H1 (cell line): Measurements from ENCODE around the gene CHI3L2.

Source experiments
- POLR2A ChIP-seq, 2 experiments: IDR thresholded peaks; 1 replicate in 1 of 2; 2 replicates in 1 of 2; pipeline ENCODE4 v1.6.1; 2011; ENCODE audit warnings: low read depth in 2 of 2, low read length in 2 of 2, mild to moderate bottlenecking in 2 of 2; ENCODE audit errors: control extremely low read depth in 1 of 2
- TF ChIP-seq, protein P1 (sequence below), 3 experiments: IDR thresholded peaks; 1 replicate in 2 of 3; 2 replicates in 1 of 3; pipeline versions ENCODE4 v1.5.1 to v1.6.1; 2011; ENCODE audit warnings: low read length in 3 of 3, mild to moderate bottlenecking in 3 of 3, inconsistent platforms in 2 of 3, low read depth in 1 of 3, moderate library complexity in 1 of 3; ENCODE audit not compliant: insufficient read depth in 1 of 3; ENCODE audit errors: control extremely low read depth in 1 of 3

DNA sequence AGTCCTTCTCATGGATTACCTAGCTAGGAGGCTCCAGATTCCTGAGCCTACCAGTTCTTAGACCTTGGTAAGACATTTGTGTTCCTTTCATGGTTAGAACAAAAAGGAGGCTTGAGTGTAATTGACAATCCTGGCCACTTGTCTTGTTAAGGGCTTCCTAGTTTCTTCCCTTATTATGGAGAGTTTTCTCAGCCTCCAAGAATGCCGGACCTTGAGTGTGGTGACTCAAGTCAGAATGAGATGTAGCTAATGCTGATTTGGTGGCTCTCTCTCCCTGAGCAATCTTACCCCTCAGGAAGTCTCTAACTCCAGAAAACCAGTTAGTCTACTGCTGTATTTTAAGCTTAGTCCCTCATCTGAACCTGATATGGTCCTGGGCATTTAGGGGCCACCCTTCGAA, 14.3 kb downstream of the CHI3L2 start:
- TF ChIP-seq POLR2A (IDR thresholded peaks at IDR 0.05; ENCODE audit: control extremely low read depth in 1 of 2, low read depth in 2 of 2, low read length in 2 of 2): no peak
- TF ChIP-seq, protein P1, sequence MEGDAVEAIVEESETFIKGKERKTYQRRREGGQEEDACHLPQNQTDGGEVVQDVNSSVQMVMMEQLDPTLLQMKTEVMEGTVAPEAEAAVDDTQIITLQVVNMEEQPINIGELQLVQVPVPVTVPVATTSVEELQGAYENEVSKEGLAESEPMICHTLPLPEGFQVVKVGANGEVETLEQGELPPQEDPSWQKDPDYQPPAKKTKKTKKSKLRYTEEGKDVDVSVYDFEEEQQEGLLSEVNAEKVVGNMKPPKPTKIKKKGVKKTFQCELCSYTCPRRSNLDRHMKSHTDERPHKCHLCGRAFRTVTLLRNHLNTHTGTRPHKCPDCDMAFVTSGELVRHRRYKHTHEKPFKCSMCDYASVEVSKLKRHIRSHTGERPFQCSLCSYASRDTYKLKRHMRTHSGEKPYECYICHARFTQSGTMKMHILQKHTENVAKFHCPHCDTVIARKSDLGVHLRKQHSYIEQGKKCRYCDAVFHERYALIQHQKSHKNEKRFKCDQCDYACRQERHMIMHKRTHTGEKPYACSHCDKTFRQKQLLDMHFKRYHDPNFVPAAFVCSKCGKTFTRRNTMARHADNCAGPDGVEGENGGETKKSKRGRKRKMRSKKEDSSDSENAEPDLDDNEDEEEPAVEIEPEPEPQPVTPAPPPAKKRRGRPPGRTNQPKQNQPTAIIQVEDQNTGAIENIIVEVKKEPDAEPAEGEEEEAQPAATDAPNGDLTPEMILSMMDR (IDR thresholded peaks at IDR 0.05; ENCODE audit: control extremely low read depth in 1 of 3, insufficient read depth in 1 of 3, low read depth in 1 of 3, low read length in 3 of 3): no peak
